ENCODE results near the gene ZNF396.

ZNF396 gene

GRCh38 chr18:35345950-35346349, 31.2 kb downstream of the ZNF396 start:
- in situ Hi-C loops (cut with HindIII; ENCODE audit: low sequenced_read_pairs): no loop called here
- no peak for TF ChIP-seq CTCF (IDR thresholded peaks at IDR 0.05; ENCODE audit: low read depth, low read length)
- no peak for DNase-seq (ENCODE audit: low read depth, low spot score)

GRCh38 chr18:35345460-35345921, 31.6 kb downstream of the ZNF396 start:
- no peak overlapping the region for H3K4me3 ChIP-seq (ENCODE audit: low read depth, low read length)
- in situ Hi-C loops (cut with HindIII; ENCODE audit: low sequenced_read_pairs): no loop called here

More at GRCh38 chr18:35345950-35346349, 31.2 kb downstream of the ZNF396 start:
- no peak overlapping the region for H3K4me3 ChIP-seq (ENCODE audit: low read depth, low read length)

GRCh38 chr18:35344736-35345459, 32.2 kb downstream of the ZNF396 start:
- no peak for DNase-seq (ENCODE audit: low read depth, low spot score)
- peak overlapping the region; percentile 98 for H3K4me3 ChIP-seq (ENCODE audit: low read depth, low read length)
- no peak for TF ChIP-seq CTCF (IDR thresholded peaks at IDR 0.05; ENCODE audit: low read depth, low read length)
- in situ Hi-C loops (cut with HindIII; ENCODE audit: low sequenced_read_pairs): no loop called here

More at GRCh38 chr18:35345460-35345921, 31.6 kb downstream of the ZNF396 start:
- no peak for DNase-seq (ENCODE audit: low read depth, low spot score)
- no peak for TF ChIP-seq CTCF (IDR thresholded peaks at IDR 0.05; ENCODE audit: low read depth, low read length)

GRCh38 chr18:35343936-35344735, 33.0 kb downstream of the ZNF396 start, which contains the start of gene ZNF24:
ZNF24 (minus strand) TSS chr18:35344420; CDS start chr18:35340650, 3,770 bp downstream.
- peak within 1 kb of the TSS; percentile 98 for H3K4me3 ChIP-seq (ENCODE audit: low read depth, low read length)
- in situ Hi-C loops (cut with HindIII; ENCODE audit: low sequenced_read_pairs): no loop called here
- DNase-seq (ENCODE audit: low read depth, low spot score): peak; percentile 94
- no peak for TF ChIP-seq CTCF (IDR thresholded peaks at IDR 0.05; ENCODE audit: low read depth, low read length)

GRCh38 chr18:35343488-35343935, 33.6 kb downstream of the ZNF396 start:
- TF ChIP-seq CTCF (IDR thresholded peaks at IDR 0.05; ENCODE audit: low read depth, low read length): no peak
- no peak for DNase-seq (ENCODE audit: low read depth, low spot score)
- in situ Hi-C loops (cut with HindIII; ENCODE audit: low sequenced_read_pairs): no loop called here
- H3K4me3 ChIP-seq (ENCODE audit: low read depth, low read length): peak overlapping the region; percentile 98

GRCh38 chr18:35337286-35337685, 39.9 kb downstream of the ZNF396 start:
- no peak for DNase-seq (ENCODE audit: low read depth, low spot score)
- in situ Hi-C loops (cut with HindIII; ENCODE audit: low sequenced_read_pairs): no loop called here

More at GRCh38 chr18:35337286-35337685, 39.9 kb downstream of the ZNF396 start:
- no peak overlapping the region for H3K4me3 ChIP-seq (ENCODE audit: low read depth, low read length)
- TF ChIP-seq CTCF (IDR thresholded peaks at IDR 0.05; ENCODE audit: low read depth, low read length): no peak

Measured in astrocyte of the spinal cord (primary cell).